HS-5 (cell line): ENCODE data around the gene SRD5A3.

Source experiments
- DNase-seq: peaks from one replicate; pipeline ENCODE4 v3.0.0-alpha.2; 2012; ENCODE audit warnings: low read depth

The SRD5A3 gene

DNA sequence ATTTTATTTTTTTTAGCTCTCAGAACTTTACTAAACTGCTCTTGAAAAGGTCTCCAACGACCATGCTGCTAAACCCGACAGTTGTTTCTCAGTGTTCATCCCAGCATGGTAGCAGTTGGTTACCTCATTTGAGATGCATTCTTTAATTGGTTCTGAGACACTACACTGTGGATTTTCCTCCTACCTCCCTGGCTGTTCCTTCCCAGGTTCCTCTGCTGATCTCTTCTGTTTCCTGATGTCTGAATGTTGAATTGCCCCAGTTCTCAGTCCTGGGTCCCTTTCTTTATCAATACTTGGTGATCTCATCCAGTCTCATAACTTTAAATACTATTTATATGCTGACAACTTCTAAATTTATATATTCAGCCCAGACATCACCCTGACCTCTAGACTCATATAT is 30.7 kb downstream of the SRD5A3 start:
- no peak for DNase-seq

DNA sequence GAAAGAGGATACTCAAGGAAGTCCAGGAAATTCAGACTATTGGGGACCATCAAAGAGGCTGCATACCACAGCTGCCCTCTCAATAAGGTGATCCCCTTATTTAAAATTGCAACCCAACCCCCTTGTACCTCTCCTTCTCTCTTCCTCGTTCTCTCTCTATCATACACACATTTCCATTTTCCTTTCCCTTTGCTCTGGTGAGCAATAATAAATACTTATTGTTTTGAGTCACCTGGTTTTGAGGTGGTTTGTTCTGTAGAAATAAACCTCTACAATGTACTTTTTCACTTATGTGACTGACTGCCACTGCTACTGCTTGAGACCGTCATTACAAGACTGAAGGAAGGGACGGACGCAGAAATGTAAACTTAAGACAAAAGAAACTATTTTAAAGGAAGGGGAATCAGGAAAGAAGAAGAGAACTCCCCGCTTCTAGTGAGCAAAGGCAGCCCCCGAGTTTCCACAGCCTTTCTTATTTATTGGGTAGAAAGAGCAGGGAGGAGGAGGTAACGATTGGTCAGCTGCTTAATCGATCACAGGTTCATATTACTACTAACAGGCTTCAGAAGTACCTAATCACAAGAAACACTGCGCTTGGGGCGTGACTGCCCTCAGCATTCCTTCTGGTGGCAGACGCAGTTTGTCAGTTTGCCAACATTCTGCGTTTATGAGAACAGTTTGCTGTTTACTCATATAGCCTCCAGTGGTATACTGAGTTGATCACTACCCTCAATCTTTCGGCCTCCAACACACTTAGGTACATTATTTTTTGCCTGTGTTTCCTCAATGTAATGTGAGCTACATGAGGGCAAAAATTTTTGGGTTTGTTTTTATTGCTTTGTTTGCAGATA is 32.8 kb downstream of the SRD5A3 start:
- DNase-seq = no peak

DNA sequence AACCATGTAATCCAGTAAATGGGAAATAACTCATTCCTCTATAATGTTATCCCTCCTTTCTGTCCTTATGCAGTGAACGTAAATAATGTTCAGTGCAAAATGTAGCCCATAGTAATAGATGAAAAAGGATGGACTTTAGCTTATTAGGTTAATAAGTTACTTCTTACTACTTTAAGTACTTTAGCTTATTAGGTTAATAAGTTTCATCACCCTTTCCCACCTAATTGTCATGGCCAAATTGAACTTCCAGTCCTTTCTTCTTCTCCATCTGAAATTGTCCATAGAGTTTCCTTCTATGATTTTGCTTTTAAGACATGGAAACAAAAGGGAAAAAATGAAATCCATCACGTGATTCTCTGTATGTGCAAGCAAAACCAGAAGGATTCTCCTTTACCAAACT is 34.5 kb downstream of the SRD5A3 start:
- DNase-seq = no peak

DNA sequence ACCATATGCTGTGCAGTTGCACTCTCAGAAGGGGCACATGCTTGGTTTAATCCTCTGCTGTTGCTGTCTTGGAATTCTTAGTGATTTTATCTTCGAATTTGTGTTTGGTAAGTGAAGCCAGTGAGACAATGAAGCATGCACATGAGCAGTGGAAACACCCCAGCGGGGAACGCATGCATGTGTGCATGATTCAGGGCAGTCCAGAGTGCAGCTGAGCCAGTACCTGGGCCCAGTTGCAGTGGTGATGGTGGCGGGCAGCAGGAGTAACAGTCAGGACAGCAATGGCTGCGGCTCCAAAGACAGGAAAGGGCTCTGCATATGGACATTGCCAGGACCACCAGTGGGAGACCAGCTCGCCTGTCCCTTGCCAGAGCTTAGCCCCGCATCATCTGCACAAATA is 35.5 kb downstream of the SRD5A3 start:
- no peak for DNase-seq

DNA sequence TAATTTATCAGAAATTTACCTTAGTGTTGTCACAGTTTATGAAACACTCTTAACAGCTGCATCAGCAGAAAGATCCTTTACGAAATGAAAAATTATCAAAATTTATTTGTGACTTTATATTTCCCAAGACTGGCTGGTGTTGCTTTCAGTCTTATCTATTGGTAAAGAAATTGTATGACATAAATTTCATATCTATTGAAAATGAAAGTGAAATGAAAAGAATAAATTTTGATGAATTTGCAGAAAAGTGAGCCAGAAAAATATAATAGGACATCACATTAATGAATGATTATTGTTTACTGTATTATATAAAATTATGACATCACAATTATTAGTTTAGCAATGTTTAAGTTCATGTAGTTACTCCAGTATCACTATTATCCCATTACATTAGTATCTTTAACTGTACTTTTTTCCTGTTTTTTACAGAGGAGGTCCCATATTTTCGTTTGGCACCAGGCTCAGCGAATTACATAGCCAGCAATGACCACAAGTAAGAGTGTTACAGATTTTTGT is 36.5 kb downstream of the SRD5A3 start:
- no peak for DNase-seq

DNA sequence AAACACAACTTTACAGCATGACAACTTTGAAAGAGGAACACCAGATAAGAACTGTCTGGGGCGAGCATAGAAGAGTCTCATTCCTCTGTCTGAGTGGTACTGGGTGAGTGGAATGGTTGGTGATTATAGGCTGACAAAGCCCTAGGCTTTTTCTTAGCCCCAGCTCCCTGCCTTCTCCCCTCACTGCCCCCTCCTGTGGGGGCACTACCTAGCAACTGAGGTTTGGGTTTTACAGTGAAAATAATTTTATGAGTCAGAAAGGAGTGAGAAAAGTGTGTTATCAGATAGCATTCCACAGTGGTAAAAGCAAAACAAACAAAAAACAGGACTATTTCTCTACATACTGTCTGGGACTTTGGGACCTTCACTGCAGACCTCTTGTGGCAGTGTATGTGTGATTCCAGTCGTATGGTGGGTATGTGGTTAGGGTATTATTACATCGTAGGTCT is 39.2 kb downstream of the SRD5A3 start:
- DNase-seq = no peak

DNA sequence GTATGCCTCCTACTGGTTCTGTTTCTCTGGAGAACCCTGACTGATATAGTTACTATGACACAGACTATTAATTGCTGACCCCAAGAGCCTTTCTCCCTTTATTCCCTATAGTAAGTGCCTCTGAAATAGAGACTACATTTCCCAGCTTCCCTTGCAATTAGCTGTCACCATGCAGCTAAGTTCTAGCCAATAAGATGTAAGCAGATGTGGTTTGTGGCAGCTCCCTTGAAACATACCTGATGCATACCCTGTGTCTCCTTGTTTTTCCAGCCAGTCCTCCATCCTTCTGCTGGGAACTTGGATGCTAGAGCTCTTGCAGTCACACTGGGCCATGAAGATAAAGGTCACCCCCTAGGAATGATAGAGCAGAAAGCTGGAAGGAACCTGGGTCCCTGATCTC is 40.0 kb downstream of the SRD5A3 start:
- no peak for DNase-seq

DNA sequence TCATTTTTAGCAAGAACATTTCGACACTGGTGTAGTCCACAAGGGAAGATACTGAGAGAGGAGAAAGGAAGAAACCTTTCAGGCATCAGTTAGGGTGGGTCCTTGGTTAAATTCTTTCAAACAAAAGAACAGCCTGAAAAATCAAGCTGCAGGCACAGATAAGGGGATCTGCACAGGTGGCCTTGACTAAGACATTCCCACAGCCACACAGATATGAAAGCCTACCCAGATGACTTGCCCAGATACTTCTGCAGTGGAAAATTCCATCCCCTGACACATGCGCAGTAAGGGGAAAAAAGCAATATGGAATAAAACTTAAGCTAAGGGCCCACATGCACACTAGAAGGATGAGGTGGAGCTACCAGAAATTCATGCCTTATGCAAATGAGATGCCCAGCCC is 40.8 kb downstream of the SRD5A3 start:
- DNase-seq = no peak

DNA sequence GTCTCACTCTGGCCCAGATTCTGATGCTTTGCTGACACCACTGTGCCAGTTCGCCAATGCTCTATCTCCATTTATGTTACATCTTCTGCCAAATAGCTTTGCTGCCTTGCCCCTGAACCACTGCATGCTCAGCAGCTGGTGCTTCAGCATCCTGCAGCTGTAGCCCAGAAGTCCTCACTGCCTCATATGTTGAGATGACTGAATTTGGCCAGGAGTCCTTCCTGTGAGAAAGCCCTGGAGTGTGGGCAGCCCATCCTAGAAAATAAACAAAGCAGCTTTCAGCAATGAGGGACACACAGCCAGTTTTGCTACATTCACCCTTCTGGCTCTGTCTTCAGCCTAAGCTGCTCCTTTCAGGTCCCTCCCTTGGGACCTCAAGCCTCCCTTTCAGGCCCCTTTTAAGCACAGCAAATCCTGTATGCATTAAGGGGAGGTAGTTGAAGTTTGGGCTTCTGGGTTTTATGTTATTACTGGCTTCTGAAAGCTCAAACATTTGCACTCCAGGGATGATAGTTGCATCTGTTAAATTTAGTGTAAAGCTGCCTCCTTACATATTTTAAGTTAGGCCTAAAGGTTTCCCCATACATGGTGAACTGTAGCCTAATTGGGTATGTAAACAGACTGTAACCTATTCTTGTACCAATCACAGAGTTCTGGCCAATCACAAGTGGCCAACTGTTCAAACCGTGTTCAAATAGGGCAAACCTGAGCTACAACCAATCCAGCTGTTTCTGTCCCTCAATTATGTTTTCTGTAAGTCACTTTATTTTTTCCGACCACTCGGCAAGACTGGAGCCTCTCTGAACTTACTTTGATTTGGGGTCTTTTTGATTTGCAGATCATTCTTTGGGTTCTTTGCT is 47.6 kb downstream of the SRD5A3 start:
- DNase-seq = no peak

DNA sequence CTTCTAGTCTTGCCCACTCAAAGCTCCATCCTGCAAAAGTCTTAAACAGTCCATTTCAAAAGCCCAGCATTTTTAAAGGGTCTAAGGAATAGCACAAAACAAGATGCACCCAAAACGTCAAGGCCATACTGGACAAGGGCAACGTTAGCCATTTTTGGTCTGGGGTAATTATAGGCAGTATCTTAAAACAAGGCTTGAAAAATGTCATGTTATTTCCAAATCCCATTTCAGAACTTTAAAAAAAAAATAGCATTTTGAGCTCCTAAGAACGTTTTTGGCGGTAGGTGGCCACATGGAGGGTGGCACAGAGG is 49.1 kb downstream of the SRD5A3 start:
- DNase-seq = no peak

DNA sequence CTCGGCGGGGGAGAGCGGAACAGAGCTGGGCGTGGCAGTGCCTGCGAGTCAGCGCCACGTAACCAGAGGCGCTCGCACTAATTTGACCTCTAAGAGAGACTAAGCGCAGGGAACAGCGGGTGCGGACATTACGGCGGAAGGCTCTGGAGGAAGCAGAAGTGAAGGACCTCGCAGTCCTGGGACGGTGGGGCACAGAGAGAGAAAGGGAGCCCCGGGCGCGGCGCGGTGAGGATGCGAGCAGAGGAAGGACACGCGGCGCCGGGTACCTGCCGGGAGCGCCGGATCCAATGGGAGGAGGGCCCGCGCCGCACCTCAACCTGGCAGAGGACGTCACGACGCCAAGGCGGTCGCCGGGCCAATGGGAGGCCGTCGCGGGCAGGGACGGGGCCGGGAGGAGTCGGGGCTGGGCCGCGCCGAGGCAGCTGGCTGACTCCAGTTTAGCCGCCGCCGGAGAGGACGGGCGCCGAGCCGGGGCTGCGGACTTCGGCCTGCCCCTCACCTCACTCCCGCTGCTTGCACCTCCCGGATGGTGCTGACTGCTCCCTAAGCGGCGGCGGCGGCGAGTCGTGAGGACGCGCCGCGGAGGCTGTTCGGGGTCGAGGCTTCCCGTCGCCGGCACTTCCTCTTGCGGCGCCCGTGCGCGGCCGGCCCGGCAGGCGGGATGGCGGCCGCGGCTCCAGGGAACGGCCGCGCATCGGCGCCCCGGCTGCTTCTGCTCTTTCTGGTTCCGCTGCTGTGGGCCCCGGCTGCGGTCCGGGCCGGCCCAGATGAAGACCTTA is 49.7 kb downstream of the SRD5A3 start, which contains the start of gene TMEM165:
Gene TMEM165 (plus strand): TSS at position 429 of the 779 bp plus-strand sequence. CDS start 233 bp downstream, at position 662.
- DNase-seq = peak; percentile 62

DNA sequence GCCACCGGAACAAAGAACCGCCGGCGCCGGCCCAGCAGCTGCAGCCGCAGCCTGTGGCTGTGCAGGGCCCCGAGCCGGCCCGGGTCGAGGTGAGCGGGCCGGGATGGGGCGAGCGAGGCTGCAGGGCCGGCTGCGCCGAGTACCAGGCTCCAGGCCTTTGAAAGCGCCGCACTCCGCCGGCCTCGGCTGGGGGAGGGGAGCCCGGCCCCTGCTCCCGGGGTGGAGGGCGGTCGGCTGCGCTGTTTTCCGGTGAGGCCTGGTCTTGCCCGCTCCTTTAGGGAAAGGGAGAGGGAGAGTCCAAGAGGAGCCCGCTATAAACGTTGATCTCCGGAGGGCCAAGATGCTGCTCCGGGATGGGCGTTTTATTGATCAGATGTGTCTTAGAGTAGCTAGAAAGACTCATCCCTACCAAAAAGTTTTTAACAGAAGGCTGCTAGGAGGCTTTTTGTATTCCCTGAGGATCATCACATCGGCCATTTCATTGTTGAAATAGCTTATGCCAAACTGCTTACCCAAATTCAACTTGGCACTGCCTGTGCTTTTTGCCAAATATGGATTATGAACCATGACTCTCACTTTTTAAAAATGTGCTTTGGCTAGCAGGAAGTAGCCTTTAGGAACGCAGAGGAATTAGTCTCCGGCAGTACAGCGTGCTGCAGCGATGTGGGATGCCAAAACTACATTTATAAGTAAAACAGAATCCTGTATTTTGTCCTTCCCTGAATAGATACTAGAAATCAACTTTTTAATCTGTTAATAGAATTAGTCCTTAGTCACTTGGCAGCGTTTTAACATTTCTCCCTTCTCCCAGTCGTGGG is 50.5 kb downstream of the SRD5A3 start:
- no peak for DNase-seq

DNA sequence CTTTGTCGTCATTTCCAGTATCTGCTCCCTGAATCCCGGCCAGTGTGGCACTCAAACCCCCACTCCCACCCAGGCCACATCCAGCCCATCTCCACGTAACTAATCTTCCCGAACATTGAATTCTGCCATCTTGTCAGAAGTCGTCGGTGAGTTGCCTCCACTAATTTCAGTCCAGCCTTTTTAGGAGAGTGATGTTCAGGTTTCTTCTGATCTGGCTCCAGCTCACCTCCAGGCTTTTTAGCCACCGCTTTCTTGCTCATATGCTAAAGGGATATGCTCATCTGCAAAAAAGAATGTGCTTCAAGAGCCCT is 51.0 kb downstream of the SRD5A3 start:
- no peak for DNase-seq

DNA sequence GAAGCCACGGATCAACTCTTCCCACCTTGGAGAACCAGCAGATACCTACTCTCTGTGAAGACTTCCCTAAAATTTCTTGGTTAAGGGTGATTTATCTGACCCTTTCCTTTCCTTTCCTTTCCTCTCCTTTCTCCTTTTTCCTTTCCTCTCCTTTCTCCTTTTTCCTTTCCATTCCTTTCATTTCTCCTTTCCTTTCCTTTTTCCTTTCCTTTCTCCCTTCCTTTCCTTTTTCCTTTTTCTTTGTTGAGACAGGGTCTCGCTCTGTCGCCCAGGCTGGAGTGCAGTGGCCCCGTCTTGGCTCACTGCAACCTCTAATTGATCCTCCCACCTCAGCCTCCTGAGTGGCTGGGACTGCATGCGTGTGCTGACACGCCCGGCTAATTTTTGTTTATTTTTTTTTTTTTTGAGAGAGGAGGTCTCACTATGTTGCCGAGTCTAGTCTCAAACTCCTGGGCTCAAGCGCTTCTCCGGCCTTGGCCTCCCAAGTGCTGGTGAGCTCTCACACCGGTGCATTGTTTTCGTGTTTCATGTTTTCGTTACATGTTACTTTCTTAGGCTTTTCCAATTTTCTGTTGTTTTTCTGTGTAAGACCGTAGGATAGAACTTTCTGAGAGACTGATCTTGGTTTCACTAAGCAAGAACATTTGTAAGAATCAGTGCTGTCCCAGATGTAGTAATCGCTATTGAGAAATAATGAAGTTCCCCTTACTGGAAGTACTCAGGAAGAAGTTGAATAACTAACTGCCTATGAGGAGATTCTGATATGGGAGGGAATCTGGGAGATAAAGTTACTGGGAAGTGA is 51.7 kb downstream of the SRD5A3 start:
- peak; percentile 59 for DNase-seq

DNA sequence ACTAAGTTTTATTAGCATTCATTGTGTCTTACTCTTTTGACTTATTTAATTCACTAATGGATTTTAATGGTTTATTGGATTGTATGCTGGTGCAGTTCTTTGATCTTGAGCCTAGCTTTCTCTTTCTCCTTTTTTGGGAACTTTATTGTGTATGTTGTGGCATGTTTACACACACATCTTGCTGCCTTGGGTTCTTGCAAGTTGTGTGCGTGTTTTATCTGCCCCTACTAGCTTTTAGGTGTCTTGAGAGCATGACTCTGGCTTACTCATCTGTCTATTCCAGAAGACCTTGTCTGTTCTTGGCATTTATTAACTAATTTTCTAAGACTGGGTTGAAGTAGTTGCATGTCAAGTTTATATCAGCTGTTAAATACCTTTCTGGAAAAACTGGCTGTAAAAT is 52.4 kb downstream of the SRD5A3 start:
- no peak for DNase-seq

DNA sequence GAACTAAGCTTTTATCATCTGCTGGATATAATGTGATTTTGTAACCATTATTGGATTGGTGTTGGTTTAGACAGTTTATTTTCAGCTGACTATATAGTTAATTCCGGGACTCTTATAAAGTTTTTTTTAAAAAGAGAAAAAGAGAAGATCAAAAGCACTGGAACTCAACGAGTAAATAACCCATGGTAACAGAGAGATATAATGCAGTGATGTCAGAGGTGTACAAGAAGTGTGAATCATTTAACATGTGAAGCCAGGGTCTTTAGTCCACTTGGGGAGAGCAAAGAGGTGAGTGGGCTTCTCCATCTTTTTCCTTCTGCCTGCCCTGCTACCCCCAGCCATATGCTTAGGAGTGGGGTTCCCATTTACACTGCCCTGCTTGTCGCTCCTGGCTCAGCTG is 52.9 kb downstream of the SRD5A3 start:
- no peak for DNase-seq

DNA sequence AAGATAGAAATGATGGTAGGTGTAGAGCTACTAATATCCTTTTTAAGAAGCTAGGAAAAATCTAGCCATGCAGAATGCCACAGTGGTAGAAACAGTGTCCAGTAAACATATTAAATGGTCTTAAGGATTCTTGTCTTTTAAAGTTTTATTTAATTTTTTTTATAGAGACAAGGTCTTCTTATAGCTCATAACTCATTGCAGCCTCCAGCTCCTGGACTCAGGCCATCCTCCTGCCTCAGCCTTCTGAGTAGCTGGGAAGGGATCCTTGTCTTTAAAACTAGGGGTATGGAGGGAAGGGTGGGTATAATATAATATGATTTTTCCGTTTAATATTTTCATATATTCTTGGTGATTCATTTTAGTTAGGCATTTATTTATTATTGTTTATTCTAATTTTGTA is 53.5 kb downstream of the SRD5A3 start:
- no peak for DNase-seq

DNA sequence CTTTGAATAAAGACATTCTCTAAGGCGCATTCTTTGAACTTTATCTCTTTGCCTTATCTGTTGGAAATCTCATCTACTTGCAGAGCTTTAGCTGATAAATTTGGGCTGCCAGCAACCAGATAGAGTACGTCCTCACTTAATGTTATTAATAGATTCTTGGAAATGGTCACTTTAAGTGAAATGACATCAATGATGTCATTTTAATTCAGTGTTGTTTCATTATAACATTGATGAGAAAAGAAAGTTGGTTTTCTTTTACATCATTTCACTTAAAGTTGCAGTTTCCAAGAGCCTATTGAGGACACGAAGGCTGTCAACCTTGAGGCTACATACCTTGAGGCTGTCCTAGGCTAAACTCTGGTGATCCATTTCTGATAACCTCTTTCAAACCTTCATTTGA is 59.0 kb downstream of the SRD5A3 start:
- DNase-seq = no peak

DNA sequence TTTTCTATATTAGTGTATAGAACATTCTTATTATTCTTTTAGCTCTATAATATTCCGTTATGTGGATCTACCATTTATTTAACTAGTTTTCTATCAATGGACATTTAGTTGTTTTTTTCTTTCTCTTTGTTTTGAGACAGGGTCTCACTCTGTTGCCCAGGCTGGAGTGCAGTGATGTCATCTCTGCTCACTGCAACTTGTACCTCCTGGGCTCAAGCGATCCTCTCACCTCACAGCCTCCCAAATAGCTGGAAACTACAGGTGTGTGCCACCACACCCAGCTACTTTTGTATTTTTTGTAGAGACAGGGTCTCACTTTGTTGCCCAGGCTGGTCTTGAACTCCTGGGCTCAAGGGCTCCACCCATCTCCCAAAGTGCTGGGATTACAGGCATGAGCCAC is 60.5 kb downstream of the SRD5A3 start:
- no peak for DNase-seq

DNA sequence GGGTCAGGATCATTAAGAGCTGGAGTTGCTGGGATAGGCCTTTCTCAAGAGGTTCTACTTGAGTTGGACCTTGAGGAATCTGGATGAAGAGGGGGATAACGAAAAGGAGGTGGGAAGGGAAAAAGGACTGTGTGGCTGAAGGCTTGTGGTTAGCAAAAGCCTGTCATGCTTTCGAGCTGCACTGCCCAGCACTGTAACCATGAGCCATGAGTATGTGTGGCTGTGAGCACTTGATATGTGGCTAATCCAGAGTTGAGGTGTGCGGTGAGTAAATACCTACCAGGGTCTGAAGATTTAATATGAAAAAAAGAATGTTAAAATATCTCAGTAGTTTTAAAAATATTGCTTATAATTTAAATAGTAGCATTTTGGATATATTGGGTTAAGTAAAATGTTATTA is 61.1 kb downstream of the SRD5A3 start:
- no peak for DNase-seq

DNA sequence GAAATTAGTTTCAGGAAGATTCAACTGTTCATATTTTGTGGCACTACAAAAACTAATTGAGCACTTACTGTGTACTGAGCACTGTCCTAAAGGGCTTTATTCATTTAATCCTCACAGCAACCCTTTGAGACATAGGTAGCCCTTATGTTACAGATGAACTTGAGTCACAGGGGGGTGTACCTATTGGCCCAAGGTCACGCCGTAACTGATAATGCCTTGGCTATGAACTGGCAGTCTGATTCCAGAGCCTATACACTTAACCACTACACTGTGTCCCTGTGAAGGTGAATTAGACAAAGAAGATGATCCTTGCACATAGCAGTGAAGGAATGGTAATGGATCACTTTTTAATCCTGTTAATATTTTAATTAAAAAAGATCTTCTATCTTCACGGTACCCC is 61.7 kb downstream of the SRD5A3 start:
- DNase-seq = no peak
